Lower lobe of right lung (tissue), 2 donors: ENCODE results near the gene PI4KA. TPM values are rescaled to one million over a fixed set of nuclear protein-coding genes. Genes with fewer than 3 reads are reported as not detected.

ENCODE experiments used
- ATAC-seq, 2 donors: fragments of 200-7000 bp; cut with Tn5 transposase; one replicate each; pipeline ENCODE4 v1.9.1; 2020 to 2022; ENCODE audit warnings: mild to moderate bottlenecking in 2 of 2, moderate library complexity in 2 of 2
- DNase-seq: peaks from one replicate; pipeline ENCODE4 v3.0.0-alpha.2; 2020
- H3K27ac ChIP-seq: fragments of 200-600 bp; one replicate; pipeline ENCODE4 v1.8.0; 2022
- H3K27me3 ChIP-seq: fragments of 200-600 bp; one replicate; pipeline ENCODE4 v1.8.0; 2022; ENCODE audit warnings: low read depth
- H3K36me3 ChIP-seq: fragments of 200-600 bp; one replicate; pipeline ENCODE4 v1.8.0; 2022; ENCODE audit warnings: mild to moderate bottlenecking
- H3K4me1 ChIP-seq: fragments of 200-600 bp; one replicate; pipeline ENCODE4 v1.8.0; 2022
- H3K4me3 ChIP-seq: fragments of 200-600 bp; one replicate; pipeline ENCODE4 v1.8.0; 2022; ENCODE audit warnings: mild to moderate bottlenecking
- H3K9me3 ChIP-seq: fragments of 200-600 bp; one replicate; pipeline ENCODE4 v1.8.0; 2022
- intact Hi-C: fragments of 100-400 bp; cut with DNase I; formaldehyde crosslinking; loops from one replicate; pipeline ENCODE4 v1.11.0; 2022
- total RNA-seq: library from RNA; stranded (reverse); fragmentation: NEBNext Ultra II Directional; extraction: Animal tissue kit (Norgen Biotek cat#: 25700); gene quantifications from one replicate; pipeline ENCODE4 v1.2.1, GENCODE V29; 2021
- TF ChIP-seq, protein P1 (sequence below): fragments of 200-600 bp; IDR thresholded peaks from one replicate; pipeline ENCODE4 v1.8.0; 2022; ENCODE audit warnings: antibody characterized with exemption, mild to moderate bottlenecking
- donor health status: DM: no; HTN: yes; CAD: no; lungs with severe emphysema.

Gene PI4KA
- total RNA-seq, 1 donor from 2014 or later = 109 TPM

- peaks cover 67% of the 10 kb centered on the region for H3K36me3 ChIP-seq
These were observed 81.0 kb downstream of the PI4KA start for GRCh38 chr22:20777420-20778177.

GRCh38 chr22:20776624-20777405 is 81.8 kb downstream of the PI4KA start:
- H3K27me3 ChIP-seq = no peaks in the 10 kb centered on the region
- intact Hi-C loops = no loop called here
- H3K9me3 ChIP-seq = no peaks in the 10 kb centered on the region
- TF ChIP-seq, protein P1, sequence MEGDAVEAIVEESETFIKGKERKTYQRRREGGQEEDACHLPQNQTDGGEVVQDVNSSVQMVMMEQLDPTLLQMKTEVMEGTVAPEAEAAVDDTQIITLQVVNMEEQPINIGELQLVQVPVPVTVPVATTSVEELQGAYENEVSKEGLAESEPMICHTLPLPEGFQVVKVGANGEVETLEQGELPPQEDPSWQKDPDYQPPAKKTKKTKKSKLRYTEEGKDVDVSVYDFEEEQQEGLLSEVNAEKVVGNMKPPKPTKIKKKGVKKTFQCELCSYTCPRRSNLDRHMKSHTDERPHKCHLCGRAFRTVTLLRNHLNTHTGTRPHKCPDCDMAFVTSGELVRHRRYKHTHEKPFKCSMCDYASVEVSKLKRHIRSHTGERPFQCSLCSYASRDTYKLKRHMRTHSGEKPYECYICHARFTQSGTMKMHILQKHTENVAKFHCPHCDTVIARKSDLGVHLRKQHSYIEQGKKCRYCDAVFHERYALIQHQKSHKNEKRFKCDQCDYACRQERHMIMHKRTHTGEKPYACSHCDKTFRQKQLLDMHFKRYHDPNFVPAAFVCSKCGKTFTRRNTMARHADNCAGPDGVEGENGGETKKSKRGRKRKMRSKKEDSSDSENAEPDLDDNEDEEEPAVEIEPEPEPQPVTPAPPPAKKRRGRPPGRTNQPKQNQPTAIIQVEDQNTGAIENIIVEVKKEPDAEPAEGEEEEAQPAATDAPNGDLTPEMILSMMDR = no peak
- no peak overlapping the region for H3K4me3 ChIP-seq
- H3K4me1 ChIP-seq = peaks cover 12% of the 10 kb centered on the region
- ATAC-seq = no peak
- DNase-seq = no peak
- H3K36me3 ChIP-seq = peaks cover 69% of the 10 kb centered on the region
- H3K27ac ChIP-seq = peak overlapping the region; percentile 18

More at GRCh38 chr22:20777420-20778177, 81.0 kb downstream of the PI4KA start:
- H3K27me3 ChIP-seq = no peaks in the 10 kb centered on the region
- no peak overlapping the region for H3K4me3 ChIP-seq
- intact Hi-C loops = no loop called here
- DNase-seq (no peak), ATAC-seq (peak; percentile 71 to 90)
- TF ChIP-seq, protein P1 = no peak
- peaks cover 12% of the 10 kb centered on the region for H3K4me1 ChIP-seq
- peak overlapping the region; percentile 18 for H3K27ac ChIP-seq
- no peaks in the 10 kb centered on the region for H3K9me3 ChIP-seq

DNA sequence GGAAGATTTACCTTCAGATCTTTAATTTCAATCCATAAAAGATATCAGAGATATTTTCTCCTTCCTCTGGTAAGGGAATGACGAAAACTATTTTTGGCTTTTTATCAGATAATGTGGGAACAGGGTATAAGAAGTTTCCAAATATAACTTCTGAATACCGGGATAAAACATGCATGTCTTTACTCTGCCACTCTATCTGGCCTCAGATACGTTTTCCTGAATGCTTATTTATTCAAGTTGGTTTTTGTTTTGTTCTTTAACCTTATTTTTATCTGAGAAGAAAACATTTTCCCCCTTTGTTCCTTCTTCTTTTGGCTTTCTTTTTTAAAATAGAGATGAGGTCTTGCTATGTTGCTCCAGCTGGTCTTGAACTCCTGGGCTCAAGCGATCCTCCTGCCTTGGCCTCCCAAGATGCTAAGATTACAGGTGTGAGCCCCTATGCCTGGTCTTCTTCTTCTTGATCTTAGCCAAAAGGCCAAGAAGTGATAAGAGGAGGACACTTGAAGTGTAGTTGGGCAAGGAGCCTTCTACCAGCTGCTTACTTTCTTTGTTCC is 83.2 kb downstream of the PI4KA start:
- TF ChIP-seq, protein P1 = no peak
- intact Hi-C loops = no loop called here
- peaks cover 12% of the 10 kb centered on the region for H3K4me1 ChIP-seq
- no peaks in the 10 kb centered on the region for H3K27me3 ChIP-seq
- H3K9me3 ChIP-seq = no peaks in the 10 kb centered on the region
- DNase-seq (no peak), ATAC-seq (no peak)
- H3K4me3 ChIP-seq = no peak overlapping the region
- H3K27ac ChIP-seq = no peak overlapping the region
- H3K36me3 ChIP-seq = peaks cover 61% of the 10 kb centered on the region

GRCh38 chr22:20774882-20775281 is 83.7 kb downstream of the PI4KA start:
- ATAC-seq = no peak
- TF ChIP-seq, protein P1 = no peak
- no peaks in the 10 kb centered on the region for H3K27me3 ChIP-seq
- H3K27ac ChIP-seq = no peak overlapping the region
- intact Hi-C loops = no loop called here
- no peak for DNase-seq
- H3K4me1 ChIP-seq = peaks cover 12% of the 10 kb centered on the region
- H3K36me3 ChIP-seq = peaks cover 60% of the 10 kb centered on the region
- H3K4me3 ChIP-seq = no peak overlapping the region
- H3K9me3 ChIP-seq = no peaks in the 10 kb centered on the region

DNA sequence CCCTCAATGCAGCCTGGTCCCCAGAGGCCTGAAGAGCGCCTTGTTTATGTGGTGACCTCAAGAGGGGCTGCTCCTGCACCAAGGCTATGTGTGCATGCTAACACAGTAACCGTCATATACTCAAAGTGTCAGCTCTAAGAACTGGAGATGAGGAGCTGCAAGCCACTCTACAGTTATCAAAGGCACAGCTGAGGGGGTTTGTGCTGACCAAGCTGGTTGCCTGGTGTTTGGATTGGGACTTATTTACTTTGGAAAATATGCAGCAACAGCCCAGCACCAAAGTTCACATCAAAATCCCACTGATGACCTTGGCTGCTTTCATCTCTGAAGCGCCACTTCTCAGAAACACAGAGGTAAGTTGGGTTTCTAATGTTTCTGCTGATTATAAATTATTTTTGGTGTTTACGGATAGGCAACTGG is 84.8 kb downstream of the PI4KA start, which contains the start of gene SERPIND1:
Gene SERPIND1 (plus strand): TSS at position 321 of the 420 bp plus-strand sequence. CDS start 5,200 bp downstream, outside the sequence.
- no peak for DNase-seq
- Histone ChIP-seq H3K27me3 (no peaks in the 10 kb centered on the region), H3K4me1 (peaks cover 12% of the 10 kb centered on the region), H3K36me3 (peaks cover 50% of the 10 kb centered on the region), H3K4me3 (no peak within 1 kb of the TSS), H3K27ac (no peak within 1 kb of the TSS), H3K9me3 (no peaks in the 10 kb centered on the region)
- TF ChIP-seq, protein P1 = no peak
- intact Hi-C loops = no loop called here
- ATAC-seq = no peak
